ENCODE data around the gene CDH4. TPM values are rescaled to one million over a fixed set of nuclear protein-coding genes. Genes with fewer than 3 reads are reported as not detected.

CDH4 gene
- total RNA-seq, 2 experiments from 2014 or later = 0.11 to 0.18 TPM

GRCh38 chr20:61654726-61655125, 402.7 kb downstream of the CDH4 start:
- no peaks in the 10 kb centered on the region for H3K36me3 Mint-ChIP-seq (ENCODE audit: low read depth)
- H3K4me3 Mint-ChIP-seq = no peak overlapping the region
- ATAC-seq (no peak), DNase-seq (no peak)
- H3K27me3 Mint-ChIP-seq = no peaks in the 10 kb centered on the region
- no peaks in the 10 kb centered on the region for H3K9me3 Mint-ChIP-seq
- TF ChIP-seq CTCF (IDR thresholded peaks at IDR 0.05) = no peak
- intact Hi-C loops (cut with micrococcal nuclease) = no loop called here
- CTCF ChIA-PET = no interaction called here
- H3K4me1 Mint-ChIP-seq (ENCODE audit: low read depth) = no peaks in the 10 kb centered on the region
- POLR2A ChIA-PET = no interaction called here
- no peak overlapping the region for H3K27ac Mint-ChIP-seq

GRCh38 chr20:61655591-61655990, 403.5 kb downstream of the CDH4 start:
- POLR2A ChIA-PET = no interaction called here
- intact Hi-C loops (cut with micrococcal nuclease) = no loop called here
- no peaks in the 10 kb centered on the region for H3K27me3 Mint-ChIP-seq
- H3K27ac Mint-ChIP-seq = no peak overlapping the region
- no peak for ATAC-seq
- no peaks in the 10 kb centered on the region for H3K9me3 Mint-ChIP-seq
- DNase-seq = no peak
- TF ChIP-seq CTCF (IDR thresholded peaks at IDR 0.05) = no peak
- CTCF ChIA-PET = no interaction called here
- no peak overlapping the region for H3K4me3 Mint-ChIP-seq
- H3K36me3 Mint-ChIP-seq (ENCODE audit: low read depth) = no peaks in the 10 kb centered on the region
- no peaks in the 10 kb centered on the region for H3K4me1 Mint-ChIP-seq (ENCODE audit: low read depth)

GRCh38 chr20:61656198-61656597, 404.1 kb downstream of the CDH4 start:
- no peak for ATAC-seq
- no peak for TF ChIP-seq CTCF (IDR thresholded peaks at IDR 0.05)
- POLR2A ChIA-PET = no interaction called here
- H3K4me1 Mint-ChIP-seq (ENCODE audit: low read depth) = no peaks in the 10 kb centered on the region
- H3K27ac Mint-ChIP-seq = no peak overlapping the region
- H3K4me3 Mint-ChIP-seq = no peak overlapping the region
- H3K27me3 Mint-ChIP-seq = no peaks in the 10 kb centered on the region
- intact Hi-C loops (cut with micrococcal nuclease) = no loop called here
- CTCF ChIA-PET = no interaction called here
- no peaks in the 10 kb centered on the region for H3K36me3 Mint-ChIP-seq (ENCODE audit: low read depth)
- no peaks in the 10 kb centered on the region for H3K9me3 Mint-ChIP-seq
- no peak for DNase-seq

- Mint-ChIP-seq H3K4me3 (no peak overlapping the region), H3K4me1 (ENCODE audit: low read depth) (no peaks in the 10 kb centered on the region), H3K27ac (no peak overlapping the region), H3K36me3 (ENCODE audit: low read depth) (no peaks in the 10 kb centered on the region), H3K9me3 (no peaks in the 10 kb centered on the region), H3K27me3 (no peaks in the 10 kb centered on the region)
- ATAC-seq (no peak), DNase-seq (no peak)
- intact Hi-C loops (cut with micrococcal nuclease) = no loop called here
- TF ChIP-seq CTCF (IDR thresholded peaks at IDR 0.05) = no peak
- ChIA-PET POLR2A (no interaction called here), CTCF (no interaction called here)
These were observed 405.8 kb downstream of the CDH4 start for GRCh38 chr20:61657721-61658377.

- H3K4me1 Mint-ChIP-seq (ENCODE audit: low read depth) = no peaks in the 10 kb centered on the region
- no peaks in the 10 kb centered on the region for H3K27me3 Mint-ChIP-seq
- ATAC-seq = no peak
- POLR2A ChIA-PET = no interaction called here
- H3K9me3 Mint-ChIP-seq = no peaks in the 10 kb centered on the region
- intact Hi-C loops (cut with micrococcal nuclease) = no loop called here
- CTCF ChIA-PET = no interaction called here
- no peaks in the 10 kb centered on the region for H3K36me3 Mint-ChIP-seq (ENCODE audit: low read depth)
- no peak for DNase-seq
- no peak overlapping the region for H3K27ac Mint-ChIP-seq
- no peak overlapping the region for H3K4me3 Mint-ChIP-seq
- TF ChIP-seq CTCF (IDR thresholded peaks at IDR 0.05) = no peak
These were observed 406.5 kb downstream of the CDH4 start for GRCh38 chr20:61658563-61658962.
